ENCODE data around the gene CEBPE. TPM values are rescaled to one million over a fixed set of nuclear protein-coding genes. Genes with fewer than 3 reads are reported as not detected.
A peak's percentile ranks its signal among the peaks of the same experiment; 100 is the strongest.

CEBPE gene
- total RNA-seq, 2 donors from 2014 or later, result not detected

GRCh38 chr14:23158779-23159178, 39.7 kb upstream of the CEBPE start:
- ATAC-seq (ENCODE audit: insufficient number of reproducible peaks, low FRiP score, low read depth) (no peak), DNase-seq (ENCODE audit: low spot score) (no peak)
- no peak overlapping the region for H3K4me3 ChIP-seq
- H3K9me3 ChIP-seq, result no peaks in the 10 kb centered on the region
- peaks cover 12 to 29% of the 10 kb centered on the region in 2 donors for H3K4me1 ChIP-seq (ENCODE audit: control insufficient read depth in 1 of 2, low read depth in 2 of 2)
- no peak for TF ChIP-seq CTCF (IDR thresholded peaks at IDR 0.05)
- H3K27ac ChIP-seq, result no peak overlapping the region
- no peaks in the 10 kb centered on the region for H3K27me3 ChIP-seq (replicated peaks; ENCODE audit: insufficient read depth)
- peaks cover under 1% of the 10 kb centered on the region for H3K36me3 ChIP-seq

- Histone ChIP-seq H3K9me3 (no peaks in the 10 kb centered on the region), H3K27me3 (replicated peaks; ENCODE audit: insufficient read depth) (no peaks in the 10 kb centered on the region), H3K4me1 (ENCODE audit: control insufficient read depth in 1 of 2, low read depth in 2 of 2) (peaks cover 17 to 45% of the 10 kb centered on the region in 2 donors), H3K27ac (peak overlapping the region; percentile 91 to 93), H3K36me3 (no peaks in the 10 kb centered on the region), H3K4me3 (peak overlapping the region; percentile 67)
- DNase-seq (ENCODE audit: low spot score) (peak; percentile 75), ATAC-seq (ENCODE audit: insufficient number of reproducible peaks, low FRiP score, low read depth) (peak; percentile 67)
- no peak for TF ChIP-seq CTCF (IDR thresholded peaks at IDR 0.05)
Measured at GRCh38 chr14:23154964-23155587, 36.0 kb upstream of the CEBPE start.

- Histone ChIP-seq H3K36me3 (no peaks in the 10 kb centered on the region), H3K9me3 (no peaks in the 10 kb centered on the region), H3K4me3 (peak overlapping the region; percentile 67), H3K27ac (peak overlapping the region; percentile 91 to 93), H3K4me1 (ENCODE audit: control insufficient read depth in 1 of 2, low read depth in 2 of 2) (peaks cover 17 to 45% of the 10 kb centered on the region in 2 donors), H3K27me3 (replicated peaks; ENCODE audit: insufficient read depth) (no peaks in the 10 kb centered on the region)
- peak; percentile 90 for ATAC-seq (ENCODE audit: insufficient number of reproducible peaks, low FRiP score, low read depth)
- DNase-seq (ENCODE audit: low spot score), result peak; percentile 78
- no peak for TF ChIP-seq CTCF (IDR thresholded peaks at IDR 0.05)
Measured at GRCh38 chr14:23153851-23154796, 35.1 kb upstream of the CEBPE start.

GRCh38 chr14:23151342-23151741, 32.3 kb upstream of the CEBPE start:
- no peak for TF ChIP-seq CTCF (IDR thresholded peaks at IDR 0.05)
- Histone ChIP-seq H3K4me1 (ENCODE audit: control insufficient read depth in 1 of 2, low read depth in 2 of 2) (peaks cover 20 to 51% of the 10 kb centered on the region in 2 donors), H3K36me3 (no peaks in the 10 kb centered on the region), H3K27me3 (replicated peaks; ENCODE audit: insufficient read depth) (no peaks in the 10 kb centered on the region), H3K27ac (peak overlapping the region in 1 of 2 donors; percentile 91), H3K9me3 (no peaks in the 10 kb centered on the region), H3K4me3 (no peak overlapping the region)
- DNase-seq (ENCODE audit: low spot score) (no peak), ATAC-seq (ENCODE audit: insufficient number of reproducible peaks, low FRiP score, low read depth) (no peak)

- H3K9me3 ChIP-seq, result no peaks in the 10 kb centered on the region
- TF ChIP-seq CTCF (IDR thresholded peaks at IDR 0.05), result no peak
- no peak overlapping the region for H3K4me3 ChIP-seq
- H3K4me1 ChIP-seq (ENCODE audit: control insufficient read depth in 1 of 2, low read depth in 2 of 2), result peaks cover 15 to 43% of the 10 kb centered on the region in 2 donors
- ATAC-seq (ENCODE audit: insufficient number of reproducible peaks, low FRiP score, low read depth), result no peak
- no peaks in the 10 kb centered on the region for H3K27me3 ChIP-seq (replicated peaks; ENCODE audit: insufficient read depth)
- DNase-seq (ENCODE audit: low spot score), result no peak
- H3K27ac ChIP-seq, result no peak overlapping the region
- no peaks in the 10 kb centered on the region for H3K36me3 ChIP-seq
Measured at GRCh38 chr14:23149745-23150144, 30.7 kb upstream of the CEBPE start.

Data from thoracic aorta (tissue), 2 donors.